PC-3 (cell line): ENCODE measurements around the gene ARHGEF17. TPM values are rescaled to one million over a fixed set of nuclear protein-coding genes. Genes with fewer than 3 reads are reported as not detected.

Experiments used
- ATAC-seq: fragments of 200-7000 bp; cut with Tn5 transposase; 2 replicates; pipeline ENCODE4 v1.9.1; 2020; ENCODE audit warnings: mild to moderate bottlenecking, moderate library complexity
- BruUV-seq: library from RNA; stranded (reverse); fragments of 400-500 nt; replicated peaks from 2 replicates; lab custom pipeline; 2021; lab: Mats Ljungman, UMichigan
- CTCF ChIA-PET: fragments of 300-600 bp; sonication (Branson Sonifier 250); formaldehyde crosslinking; loops from one replicate; lab custom pipeline; 2022; ENCODE audit warnings: antibody characterized with exemption; lab: Charles Lee
- POLR2A ChIA-PET: fragments of 300-600 bp; sonication (Branson Sonifier 250); formaldehyde crosslinking; loops from one replicate; lab custom pipeline; 2022; ENCODE audit warnings: antibody characterized with exemption; ENCODE audit not compliant: unreplicated experiment; lab: Charles Lee
- DNase-seq: peaks from one replicate; pipeline ENCODE4 v3.0.0-alpha.2; 2015
- H2AFZ ChIP-seq: fragments of 300-600 bp; sonication (generic); 2 replicates; pipeline ENCODE4 v1.6.0; 2016; ENCODE audit warnings: antibody characterized with exemption, low read length
- H3F3A ChIP-seq: fragments of 300-600 bp; sonication (generic); one replicate; pipeline ENCODE4 v1.6.0; 2017; ENCODE audit warnings: antibody characterized with exemption, low read length, control low read depth, mild to moderate bottlenecking; ENCODE audit not compliant: unreplicated experiment
- H3K27ac ChIP-seq: fragments of 300-600 bp; sonication (generic); 2 replicates; pipeline ENCODE4 v1.5.1; 2016; ENCODE audit warnings: mild to moderate bottlenecking, low read length
- H3K27me3 ChIP-seq: fragments of 300-600 bp; sonication (generic); 2 replicates; pipeline ENCODE4 v1.6.1; 2016; ENCODE audit warnings: low read length, mixed read lengths
- H3K36me3 ChIP-seq: fragments of 300-600 bp; sonication (generic); 2 replicates; pipeline ENCODE4 v1.6.1; 2016; ENCODE audit warnings: low read depth, mixed run types, low read length, mixed read lengths
- H3K4me1 ChIP-seq: fragments of 300-600 bp; sonication (generic); 2 replicates; pipeline ENCODE4 v1.5.1; 2016; ENCODE audit warnings: low read length; ENCODE audit not compliant: insufficient read depth
- H3K4me2 ChIP-seq: fragments of 300-600 bp; sonication (generic); 2 replicates; pipeline ENCODE4 v1.6.0; 2016; ENCODE audit warnings: low read length
- H3K4me3 ChIP-seq: fragments of 300-600 bp; sonication (generic); 2 replicates; pipeline ENCODE4 v1.5.1; 2016; ENCODE audit warnings: mild to moderate bottlenecking, low read length, mixed read lengths
- H3K79me2 ChIP-seq: fragments of 300-600 bp; sonication (generic); 2 replicates; pipeline ENCODE4 v1.6.1; 2017; ENCODE audit warnings: low read length, mixed read lengths
- H3K9ac ChIP-seq: fragments of 300-600 bp; sonication (generic); 2 replicates; pipeline ENCODE4 v1.6.0; 2016; ENCODE audit warnings: mild to moderate bottlenecking, low read length
- H3K9me2 ChIP-seq: fragments of 300-600 bp; sonication (generic); replicated peaks from 2 replicates; pipeline ENCODE4 v1.6.1; 2016; ENCODE audit warnings: mixed run types, low read length, mixed read lengths
- H3K9me3 ChIP-seq: fragments of 300-600 bp; sonication (generic); 2 replicates; pipeline ENCODE4 v1.6.1; 2016; ENCODE audit warnings: low read length, mixed read lengths
- H4K20me1 ChIP-seq: fragments of 300-600 bp; sonication (generic); 2 replicates; pipeline ENCODE4 v1.6.1; 2016; ENCODE audit warnings: low read length, mixed read lengths
- CTCF ChIP-seq: fragments of 300-600 bp; sonication (generic); conservative IDR thresholded peaks from 2 replicates; pipeline ENCODE4 v1.5.1; 2017; ENCODE audit warnings: antibody characterized with exemption, low read depth, mild to moderate bottlenecking, low read length
- EZH2 ChIP-seq: fragments of 300-600 bp; sonication (generic); IDR thresholded peaks from one replicate; pipeline ENCODE4 v1.6.1; 2017; ENCODE audit warnings: antibody characterized with exemption, mild to moderate bottlenecking, low read length; ENCODE audit not compliant: unreplicated experiment
- EZH2phosphoT487 ChIP-seq: fragments of 300-600 bp; sonication (generic); IDR thresholded peaks from 2 replicates; pipeline ENCODE4 v1.6.1; 2018; ENCODE audit warnings: mild to moderate bottlenecking, antibody characterized with exemption, low read length, borderline replicate concordance
- intact Hi-C: fragments of 100-400 bp; cut with micrococcal nuclease; formaldehyde crosslinking; loops from 2 replicates; pipeline ENCODE4 v1.9.0; 2023
- total RNA-seq: library from RNA; depleted of rRNA; stranded (reverse); fragments of >200 nt; gene quantifications from 2 replicates; pipeline ENCODE4 v1.2.3, GENCODE V29; 2014

The ARHGEF17 gene
- total RNA-seq, 1 experiment from 2014 or later: 6.2 TPM

- CTCF ChIA-PET: no interaction called here
- DNase-seq (no peak), ATAC-seq (no peak)
- no TSS peak for BruUV-seq
- no peaks in the 10 kb centered on the region for H3K27me3 ChIP-seq
- no peaks in the 10 kb centered on the region for H3K79me2 ChIP-seq
- TF ChIP-seq CTCF (no peak), EZH2 (no peak), EZH2phosphoT487 (no peak)
- H3K4me3 ChIP-seq: no peak overlapping the region
- H3F3A ChIP-seq: no peaks in the 10 kb centered on the region
- H3K9me2 ChIP-seq: no peaks in the 10 kb centered on the region
- H3K9me3 ChIP-seq: no peaks in the 10 kb centered on the region
- intact Hi-C loops: no loop called here
- H3K4me2 ChIP-seq: no peak overlapping the region
- no peak overlapping the region for H2AFZ ChIP-seq
- H3K4me1 ChIP-seq: no peaks in the 10 kb centered on the region
- H4K20me1 ChIP-seq: no peaks in the 10 kb centered on the region
- POLR2A ChIA-PET: no interaction called here
- no peak overlapping the region for H3K27ac ChIP-seq
- peaks cover 15% of the 10 kb centered on the region; the same call in 1 of the 2 replicates for H3K36me3 ChIP-seq
- no peak overlapping the region for H3K9ac ChIP-seq
Measured at GRCh38 chr11:73398721-73399120, 90.6 kb downstream of the ARHGEF17 start.

- Histone ChIP-seq H3K27ac (no peak overlapping the region), H4K20me1 (no peaks in the 10 kb centered on the region), H3K27me3 (no peaks in the 10 kb centered on the region), H3K36me3 (peaks cover 13% of the 10 kb centered on the region; the same call in 1 of the 2 replicates), H3K9ac (no peak overlapping the region), H3K9me2 (no peaks in the 10 kb centered on the region), H2AFZ (no peak overlapping the region), H3K79me2 (no peaks in the 10 kb centered on the region), H3K4me3 (no peak overlapping the region), H3F3A (no peaks in the 10 kb centered on the region), H3K4me2 (no peak overlapping the region), H3K4me1 (no peaks in the 10 kb centered on the region), H3K9me3 (no peaks in the 10 kb centered on the region)
- intact Hi-C loops: no loop called here
- ChIA-PET CTCF (interaction anchor here (0.6 kb wide), 1 partner anchor 122 kb away, joined by 3 read pairs; no protein-coding TSS in a partner anchor), POLR2A (no interaction called here)
- TF ChIP-seq EZH2: no peak
- no peak for TF ChIP-seq EZH2phosphoT487
- no peak for TF ChIP-seq CTCF
- BruUV-seq: no TSS peak
- no peak for ATAC-seq
- no peak for DNase-seq
Measured at GRCh38 chr11:73399159-73399590, 91.1 kb downstream of the ARHGEF17 start.

- ChIA-PET POLR2A (no interaction called here), CTCF (interaction anchor here (0.6 kb wide), 1 partner anchor 122 kb away, joined by 3 read pairs; no protein-coding TSS in a partner anchor)
- ATAC-seq (no peak), DNase-seq (no peak)
- Histone ChIP-seq H3K36me3 (peaks cover 13% of the 10 kb centered on the region; the same call in 1 of the 2 replicates), H3K9ac (no peak overlapping the region), H2AFZ (no peak overlapping the region), H4K20me1 (no peaks in the 10 kb centered on the region), H3K9me2 (no peaks in the 10 kb centered on the region), H3K9me3 (no peaks in the 10 kb centered on the region), H3K79me2 (no peaks in the 10 kb centered on the region), H3K4me3 (no peak overlapping the region), H3K27ac (no peak overlapping the region), H3K4me1 (no peaks in the 10 kb centered on the region), H3K27me3 (no peaks in the 10 kb centered on the region), H3K4me2 (no peak overlapping the region), H3F3A (no peaks in the 10 kb centered on the region)
- TF ChIP-seq EZH2phosphoT487: no peak
- TF ChIP-seq EZH2: no peak
- TF ChIP-seq CTCF: no peak
- intact Hi-C loops: no loop called here
- BruUV-seq: no TSS peak
Measured at GRCh38 chr11:73399636-73400035, 91.6 kb downstream of the ARHGEF17 start.
